GM18517 (cell line): ENCODE data around the gene CUL5.
"Not testable (repeated sequence)": the region's sequence is repeated elsewhere in the genome, so short reads cannot be mapped to it uniquely, and the experiment has no call there.

Source experiments
- ATAC-seq: cut with Tn5 transposase; IDR thresholded peaks from one replicate; pipeline ENCODE4 v1.9.1; 2021; ENCODE audit warnings: mild to moderate bottlenecking, moderate library complexity; ENCODE audit not compliant: unreplicated experiment

Gene CUL5

DNA sequence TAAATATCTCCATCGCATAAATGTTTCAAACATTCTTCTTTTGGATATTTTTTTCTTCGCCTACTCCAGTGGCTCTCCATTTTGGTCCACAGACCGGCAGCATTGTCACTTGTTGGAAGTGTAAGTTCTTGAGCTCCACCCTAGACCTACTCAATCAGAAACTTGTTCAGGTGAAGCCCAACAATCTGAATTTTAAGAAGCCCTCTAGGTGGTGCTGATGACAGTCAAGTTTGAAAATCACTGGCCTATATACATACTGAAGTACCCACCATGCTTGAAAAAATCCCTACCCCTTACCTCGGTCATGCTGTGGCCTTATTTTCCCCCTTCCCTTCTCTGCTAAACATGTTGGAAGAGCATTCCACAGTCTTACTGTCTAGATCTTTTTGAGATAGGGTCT is 102.4 kb downstream of the CUL5 start:
- no peak for ATAC-seq

DNA sequence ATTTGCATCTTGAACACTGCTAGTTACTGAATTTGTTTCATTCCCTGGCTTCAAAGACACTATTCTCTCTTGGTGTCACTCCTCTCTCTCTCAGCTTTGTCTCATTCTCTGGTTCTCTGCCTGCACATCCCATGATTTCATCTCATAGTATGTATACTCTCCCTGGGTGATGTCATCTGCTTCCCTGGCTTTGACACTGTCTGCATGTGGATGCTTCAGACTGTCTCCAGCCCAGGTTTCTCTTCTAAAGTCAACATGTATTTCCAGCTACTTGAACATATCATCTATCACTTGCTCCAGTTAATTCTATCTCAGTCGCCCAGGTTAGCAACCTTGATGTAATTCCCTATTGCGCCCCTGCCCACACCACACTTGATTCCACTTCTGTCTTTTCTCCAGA is 103.4 kb downstream of the CUL5 start:
- ATAC-seq: no peak

DNA sequence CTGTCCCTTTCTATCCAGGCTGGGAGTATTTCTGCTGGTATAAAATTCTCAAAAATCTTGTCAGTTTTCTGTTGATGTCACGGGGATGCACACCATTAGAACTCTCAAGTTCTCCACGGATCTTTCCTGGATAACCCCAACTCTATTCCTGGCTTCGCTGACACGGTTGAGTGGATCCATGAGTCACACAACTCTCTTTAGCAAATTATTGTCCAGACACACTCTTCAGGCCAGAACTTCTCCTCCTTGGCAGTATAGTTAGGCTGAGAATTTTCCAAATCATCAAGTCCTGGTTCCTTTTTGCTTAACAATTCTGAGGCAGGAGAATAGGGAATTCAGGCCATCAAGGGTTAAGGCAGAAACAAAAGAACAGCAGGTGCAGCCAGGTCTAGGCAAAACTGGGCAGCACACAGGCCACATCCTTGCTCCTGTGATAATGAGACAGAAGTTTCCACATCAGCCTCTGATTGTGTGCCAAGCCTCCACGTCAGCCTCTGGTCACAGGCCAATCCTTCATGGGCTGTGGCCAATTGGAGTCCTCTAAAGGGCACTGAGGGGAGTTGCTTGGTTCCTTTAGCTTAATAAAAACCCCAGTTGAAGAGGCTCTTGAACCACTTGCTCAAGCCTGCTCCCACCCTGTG is 106.9 kb downstream of the CUL5 start:
- ATAC-seq: no peak

DNA sequence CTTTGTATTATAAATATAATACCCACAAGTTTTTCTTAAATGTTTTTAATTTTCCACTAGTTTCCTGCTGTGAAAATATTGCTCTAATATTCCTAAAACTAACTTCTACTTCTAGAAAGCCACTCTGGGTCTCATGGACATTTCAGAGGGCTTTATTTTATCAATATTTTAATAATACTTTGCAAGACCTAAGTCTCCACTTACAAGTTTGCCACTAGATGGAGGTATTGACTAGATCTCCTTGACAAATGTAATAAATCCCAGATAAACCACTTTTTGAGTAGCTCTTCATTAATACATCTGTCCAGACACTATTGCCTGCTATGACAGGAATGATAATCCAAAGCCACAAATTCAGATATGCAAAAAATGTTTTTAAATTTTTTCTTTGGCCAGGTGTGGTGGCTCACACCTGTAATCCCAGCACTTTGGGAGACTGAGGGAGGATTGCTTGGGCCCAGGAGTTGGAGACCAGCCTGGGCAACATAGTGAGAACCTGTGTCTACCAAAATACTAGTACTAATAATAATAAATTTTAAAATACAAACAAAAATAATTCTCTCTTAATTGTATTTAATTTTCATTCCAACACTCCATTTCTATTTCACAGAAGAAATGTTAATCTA is 109.2 kb downstream of the CUL5 start:
- ATAC-seq: no peak

DNA sequence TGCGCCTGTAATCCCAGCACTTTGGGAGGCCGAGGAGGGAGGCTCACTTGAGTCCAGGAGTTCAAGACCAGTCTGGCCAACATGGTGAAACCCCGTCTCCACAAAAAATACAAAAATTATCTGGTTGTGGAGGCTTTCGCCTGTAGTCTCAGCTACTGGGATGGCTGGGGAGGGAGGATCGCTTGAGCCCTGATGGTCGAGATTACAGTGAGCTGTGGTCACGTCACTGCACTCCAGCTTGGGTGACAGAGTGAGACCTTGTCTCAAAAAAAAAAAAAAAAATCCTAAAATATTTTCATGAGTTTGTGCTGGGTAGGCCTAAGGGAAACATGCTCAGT is 112.2 kb downstream of the CUL5 start:
- peak; percentile 35 for ATAC-seq

DNA sequence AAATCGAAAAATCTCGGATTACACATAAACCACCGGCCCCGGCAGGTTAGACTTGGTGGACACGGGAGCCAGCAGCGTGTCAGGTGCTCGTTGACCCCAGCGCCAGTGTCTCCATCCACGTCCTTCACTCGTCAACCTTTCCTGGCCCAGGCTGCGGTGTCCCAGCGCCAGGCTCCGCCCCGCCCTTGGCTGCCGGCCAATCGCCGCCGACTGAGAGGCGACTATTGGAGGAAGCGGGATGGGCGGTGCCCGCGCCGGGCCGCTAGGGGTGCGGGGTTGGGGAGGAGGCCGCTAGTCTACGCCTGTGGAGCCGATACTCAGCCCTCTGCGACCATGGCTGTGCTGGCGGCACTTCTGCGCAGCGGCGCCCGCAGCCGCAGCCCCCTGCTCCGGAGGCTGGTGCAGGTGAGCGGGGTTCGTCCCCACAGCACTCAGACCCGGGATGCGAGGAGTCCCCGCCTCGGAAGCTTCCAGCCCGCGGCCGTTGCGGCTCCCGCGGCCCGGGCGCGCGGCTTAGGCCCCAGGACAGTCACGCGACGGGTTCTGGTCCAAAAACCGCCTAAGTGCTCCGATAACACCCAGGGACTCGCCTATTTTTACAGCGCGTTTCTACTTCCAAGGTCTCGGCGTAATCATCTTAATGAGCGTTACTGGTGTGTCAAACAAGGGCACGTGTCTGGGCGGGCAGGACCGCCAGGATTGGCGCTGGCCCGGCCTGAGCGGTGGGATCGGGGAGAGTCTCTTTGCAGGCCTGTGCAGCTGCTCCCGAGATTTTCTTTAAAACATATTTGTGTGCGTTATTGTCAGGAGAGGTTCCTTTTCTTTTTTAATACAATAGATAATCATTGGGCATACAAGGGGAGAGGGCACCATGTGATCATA is 112.8 kb downstream of the CUL5 start, which contains the start of gene ACAT1:
Gene ACAT1, plus strand, starts transcription at position 294 of the 882 bp plus-strand sequence. Its CDS starts 40 bp downstream, at position 334.
- peak; percentile 90 for ATAC-seq

DNA sequence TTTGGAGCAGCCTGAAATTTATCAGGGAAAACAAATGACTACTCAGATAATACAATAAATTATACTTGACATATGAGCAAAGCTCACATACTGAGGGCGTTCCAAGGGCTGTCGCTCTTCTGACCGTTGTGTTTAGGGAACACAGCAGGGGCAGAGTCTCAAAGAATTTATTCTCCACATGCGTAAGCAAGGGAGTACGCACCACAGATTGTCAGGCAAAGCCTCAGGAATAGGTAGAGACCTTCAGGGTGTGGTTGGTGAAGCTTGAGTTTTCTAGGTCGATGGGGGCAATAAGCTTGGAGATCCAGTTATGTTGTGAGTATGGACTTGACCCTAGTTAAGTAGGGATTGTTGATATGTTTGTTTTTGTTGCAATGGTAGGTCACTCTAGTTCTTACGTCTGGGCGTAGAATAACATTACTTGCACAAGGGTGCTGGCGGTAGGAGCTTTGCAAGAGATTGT is 113.5 kb downstream of the CUL5 start:
- ATAC-seq: no peak

DNA sequence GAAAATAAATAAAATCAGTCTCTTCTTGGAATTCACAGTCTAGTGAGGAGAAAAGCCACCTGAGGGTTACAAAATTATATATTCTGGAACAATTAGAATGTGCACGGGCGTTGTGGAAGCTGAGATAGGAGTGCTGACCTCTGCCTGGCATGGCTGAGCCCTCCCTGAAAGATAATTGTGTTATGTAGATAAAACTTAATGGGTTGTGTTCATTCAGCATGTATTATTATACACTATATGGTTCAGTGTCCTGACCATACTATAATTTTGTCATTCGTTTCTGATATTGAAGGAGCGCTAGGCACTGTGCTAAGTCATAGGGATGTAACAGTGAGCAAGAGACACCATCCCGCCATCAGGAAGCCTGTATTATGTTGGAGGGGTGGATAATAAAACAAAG is 116.4 kb downstream of the CUL5 start:
- no peak for ATAC-seq

DNA sequence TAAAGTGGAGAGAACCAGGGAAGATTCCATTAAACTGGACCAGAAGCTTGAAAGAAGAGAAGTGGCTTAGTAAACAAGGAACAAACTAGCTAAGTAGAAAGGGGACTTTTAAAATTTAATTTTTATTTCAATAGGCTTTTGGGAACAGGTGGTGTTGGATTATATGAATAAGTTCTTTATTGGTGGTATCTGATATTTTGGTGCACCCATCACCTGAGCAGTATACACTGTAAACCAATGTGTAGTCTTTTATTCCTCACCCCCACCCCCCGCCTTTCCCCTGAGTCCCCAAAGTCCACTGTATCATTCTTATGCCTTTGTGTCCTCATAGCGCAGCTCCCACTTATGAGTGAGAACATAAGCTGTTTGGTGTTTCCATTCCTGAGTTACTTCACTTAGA is 120.1 kb downstream of the CUL5 start:
- no peak for ATAC-seq

DNA sequence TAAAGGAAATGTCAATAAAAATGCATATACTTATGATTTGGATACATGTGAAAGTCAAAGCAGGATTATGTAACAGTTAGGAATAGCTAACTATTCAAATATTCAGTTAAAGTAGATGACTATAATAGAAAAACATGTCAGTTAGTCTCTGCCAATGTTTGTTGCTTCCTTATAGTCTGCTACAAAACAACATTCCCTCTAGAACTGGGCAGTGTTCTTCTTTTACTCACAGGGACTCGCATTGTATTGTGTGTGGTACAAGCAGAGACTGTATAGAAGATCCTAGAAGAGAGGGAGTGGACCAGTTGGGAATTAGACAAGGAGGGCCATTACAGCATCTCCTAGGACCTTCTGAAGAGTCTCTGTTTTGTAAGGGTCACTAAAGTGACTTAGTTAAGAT is 123.3 kb downstream of the CUL5 start:
- no peak for ATAC-seq

DNA sequence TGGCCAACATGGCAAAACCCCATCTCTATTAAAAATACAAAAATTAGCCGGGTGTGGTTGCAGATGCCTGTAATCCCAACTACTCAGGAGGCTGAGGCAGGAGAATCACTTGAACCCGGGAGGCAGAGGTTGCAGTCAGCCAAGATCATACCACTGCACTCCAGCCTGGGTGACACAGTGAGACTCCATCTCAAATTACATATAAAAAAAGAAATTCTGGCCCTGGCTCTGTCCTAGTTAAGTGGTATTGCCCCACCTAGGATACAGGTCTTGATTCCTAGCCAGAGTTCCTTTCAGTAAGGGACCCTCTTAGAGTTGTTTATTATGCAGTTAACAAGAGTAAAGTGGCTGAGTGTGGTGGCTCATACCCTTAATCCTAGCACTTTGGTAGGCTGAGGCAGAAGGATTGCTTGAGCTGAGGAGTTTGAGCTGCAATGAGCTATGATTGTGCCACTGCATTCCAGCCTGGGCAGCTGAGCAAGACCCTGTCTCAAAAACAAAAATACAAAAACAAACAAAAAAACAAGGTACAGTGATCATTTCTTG is 124.4 kb downstream of the CUL5 start:
- not testable (repeated sequence) for ATAC-seq

DNA sequence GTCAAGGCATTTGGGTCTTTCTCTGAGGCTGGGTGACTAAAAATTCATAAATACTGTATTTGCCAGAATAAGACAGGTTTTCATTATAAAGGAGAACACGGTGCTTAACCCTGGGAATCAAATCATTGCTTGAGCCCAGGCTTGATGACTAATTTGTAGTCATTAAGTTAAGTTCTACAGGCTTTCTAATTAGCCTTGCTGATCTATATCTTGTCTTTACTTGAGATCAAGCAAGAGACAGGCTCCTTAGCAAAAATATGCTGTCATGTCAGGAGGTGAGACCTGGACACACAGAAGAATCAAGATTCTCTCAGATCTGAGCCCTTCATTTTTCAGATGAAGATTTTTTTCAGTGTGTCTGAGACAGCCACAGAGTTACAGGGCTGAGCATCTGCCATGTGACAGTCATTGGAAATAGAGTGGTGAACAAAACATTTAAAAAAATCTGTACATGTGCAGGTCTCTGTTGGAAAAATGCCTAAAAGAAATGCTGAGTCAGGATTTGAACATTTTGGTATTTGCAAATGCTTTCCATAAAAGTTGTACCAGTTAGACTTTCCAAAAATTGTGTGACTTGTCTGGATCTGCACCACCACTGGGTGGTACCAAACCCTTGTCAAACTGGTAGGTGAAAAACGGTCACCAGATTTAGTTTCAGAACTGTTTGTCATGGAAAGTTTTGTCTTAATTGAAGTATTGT is 127.3 kb downstream of the CUL5 start:
- ATAC-seq: peak; percentile 66

DNA sequence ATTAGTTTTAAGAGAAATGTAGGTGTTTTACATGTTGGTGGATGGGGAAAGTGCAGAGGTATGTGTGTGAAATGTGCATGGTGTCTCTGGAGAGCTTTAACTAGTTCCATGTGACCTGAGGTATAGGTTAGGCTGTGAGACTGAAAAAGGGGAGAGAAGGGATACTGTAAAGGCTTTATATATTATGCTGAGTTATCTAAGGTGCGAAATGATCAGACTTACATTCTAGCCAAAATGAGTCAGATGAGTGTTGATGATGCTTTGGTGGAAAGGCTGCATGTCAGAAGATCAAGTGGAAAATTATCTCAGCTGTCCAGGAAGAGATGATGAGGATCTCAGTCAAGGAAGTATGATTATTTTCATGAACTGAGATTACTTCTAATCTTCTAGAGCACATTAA is 128.5 kb downstream of the CUL5 start:
- no peak for ATAC-seq

DNA sequence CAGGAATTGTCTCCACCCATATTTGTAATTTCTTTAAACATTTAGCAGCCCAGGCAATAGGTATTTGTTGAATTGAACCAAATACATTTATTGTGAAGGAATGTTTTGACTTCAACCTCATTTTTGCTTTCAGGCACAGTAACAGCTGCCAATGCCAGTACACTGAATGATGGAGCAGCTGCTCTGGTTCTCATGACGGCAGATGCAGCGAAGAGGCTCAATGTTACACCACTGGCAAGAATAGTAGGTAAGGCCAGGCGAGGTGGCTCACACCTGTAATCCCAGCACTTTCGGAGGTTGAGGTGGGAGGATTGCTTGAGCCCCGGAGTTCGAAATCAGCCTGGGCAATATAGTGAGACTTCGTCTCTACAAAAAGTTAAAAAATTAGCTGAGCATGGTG is 133.6 kb downstream of the CUL5 start:
- ATAC-seq: no peak

DNA sequence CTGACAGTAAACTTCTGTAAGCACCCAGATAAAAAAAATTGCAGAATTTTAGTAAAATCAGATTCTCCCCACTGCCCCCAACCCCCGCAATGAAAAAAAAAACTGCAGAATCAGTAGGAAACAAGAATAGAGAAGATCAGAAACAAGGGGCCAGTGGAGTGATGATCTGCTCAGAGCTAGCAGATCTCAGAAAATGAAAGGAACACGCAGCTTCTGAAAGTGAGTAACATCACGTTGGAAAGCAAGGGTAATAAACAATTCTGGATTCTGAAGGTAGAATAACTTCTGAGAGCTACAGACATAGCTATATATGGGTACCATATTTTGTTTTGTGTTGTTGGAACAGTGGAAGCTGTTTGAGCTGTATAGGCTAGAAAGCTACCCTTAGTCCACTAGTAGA is 135.9 kb downstream of the CUL5 start:
- no peak for ATAC-seq

DNA sequence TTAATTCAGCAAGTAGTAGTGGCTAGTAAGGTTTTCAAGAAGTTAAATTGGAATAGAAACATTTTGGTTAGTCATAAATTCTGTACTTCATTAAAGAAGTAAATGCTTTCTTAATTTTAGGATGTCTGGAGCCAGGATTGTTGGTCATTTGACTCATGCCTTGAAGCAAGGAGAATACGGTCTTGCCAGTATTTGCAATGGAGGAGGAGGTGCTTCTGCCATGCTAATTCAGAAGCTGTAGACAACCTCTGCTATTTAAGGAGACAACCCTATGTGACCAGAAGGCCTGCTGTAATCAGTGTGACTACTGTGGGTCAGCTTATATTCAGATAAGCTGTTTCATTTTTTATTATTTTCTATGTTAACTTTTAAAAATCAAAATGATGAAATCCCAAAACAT is 138.5 kb downstream of the CUL5 start:
- no peak for ATAC-seq

DNA sequence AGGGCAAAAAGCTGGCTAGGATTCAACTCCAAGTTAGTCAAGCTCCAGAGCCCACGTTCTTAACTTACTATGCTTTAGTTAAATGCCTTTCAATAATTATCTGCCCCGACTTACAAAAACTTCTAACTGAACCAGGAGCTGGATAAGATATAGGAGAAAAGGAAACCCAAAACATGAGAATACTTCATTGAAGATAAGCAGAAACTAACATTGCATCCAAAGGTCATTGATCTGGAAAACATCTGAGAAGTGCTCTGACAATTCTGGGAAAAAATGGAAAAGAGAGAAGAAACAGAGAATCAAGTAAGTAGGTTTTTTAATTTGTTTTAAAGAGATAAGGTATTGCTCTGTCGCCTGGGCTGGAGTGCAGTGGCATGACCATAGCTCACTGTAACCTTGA is 139.9 kb downstream of the CUL5 start:
- ATAC-seq: no peak

DNA sequence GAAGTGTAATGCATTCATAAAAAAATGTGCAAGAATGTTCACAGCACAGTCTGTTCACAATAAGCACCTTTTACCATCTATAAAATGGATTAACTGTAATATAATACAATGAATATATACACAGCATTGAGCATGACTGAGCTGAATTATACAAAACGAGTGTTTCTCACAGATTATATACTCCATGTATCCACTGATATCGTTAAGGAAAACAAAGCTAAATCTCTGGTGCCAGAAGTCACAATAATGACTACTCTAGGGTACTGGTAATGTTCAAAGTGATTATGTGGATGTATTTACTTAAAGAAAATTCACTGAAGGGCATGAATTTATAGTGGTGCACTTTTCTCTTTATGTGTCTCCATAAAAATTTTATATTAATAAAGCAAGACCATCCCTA is 145.9 kb downstream of the CUL5 start:
- no peak for ATAC-seq
